Spleen (tissue), 11 donors: Measurements from ENCODE around the gene SEPSECS. TPM values are rescaled to one million over a fixed set of nuclear protein-coding genes. Genes with fewer than 3 reads are reported as not detected.
A peak's percentile ranks its signal among the peaks of the same experiment; 100 is the strongest.

ENCODE experiments used
- DNase-seq: peaks from one replicate; pipeline ENCODE4 v3.0.0-alpha.2; 2020
- H3K27ac ChIP-seq, 8 donors: fragments of 200-600 bp; sonication (generic) in 7 of 8; 1 replicate in 4 of 8; 2 replicates in 4 of 8; pipeline versions ENCODE4 v1.5.0 to v1.8.0; 2016 to 2021; ENCODE audit warnings: inconsistent platforms in 4 of 8, mild to moderate bottlenecking in 4 of 8, moderate library complexity in 1 of 8
- H3K27me3 ChIP-seq, 7 donors: fragments of 200-600 bp; sonication (generic) in 6 of 7; replicated peaks in 1 of 7; 1 replicate in 4 of 7; 2 replicates in 3 of 7; pipeline versions ENCODE4 v1.5.0 to v1.8.0; 2016 to 2021; ENCODE audit warnings: inconsistent platforms in 3 of 7, mild to moderate bottlenecking in 1 of 7
- H3K36me3 ChIP-seq, 6 donors: fragments of 200-600 bp; sonication (generic) in 5 of 6; 1 replicate in 4 of 6; 2 replicates in 2 of 6; pipeline versions ENCODE4 v1.5.0 to v1.8.0; 2016 to 2021; ENCODE audit warnings: inconsistent platforms in 2 of 6
- H3K4me1 ChIP-seq, 6 donors: fragments of 200-600 bp; sonication (generic) in 5 of 6; 1 replicate in 3 of 6; 2 replicates in 3 of 6; pipeline versions ENCODE4 v1.5.0 to v1.8.0; 2016 to 2021; ENCODE audit warnings: inconsistent platforms in 3 of 6
- H3K4me3 ChIP-seq, 8 donors: fragments of 200-600 bp; sonication (generic) in 7 of 8; 1 replicate in 4 of 8; 2 replicates in 4 of 8; pipeline versions ENCODE4 v1.5.0 to v1.8.0; 2016 to 2021; ENCODE audit warnings: inconsistent platforms in 4 of 8, mild to moderate bottlenecking in 4 of 8, moderate library complexity in 2 of 8
- H3K9me3 ChIP-seq, 8 donors: fragments of 200-600 bp; sonication (generic) in 7 of 8; 1 replicate in 4 of 8; 2 replicates in 4 of 8; pipeline versions ENCODE4 v1.5.0 to v1.8.0; 2016 to 2021; ENCODE audit warnings: inconsistent platforms in 4 of 8
- CTCF ChIP-seq, 11 experiments: fragments of 200-600 bp in 7 of 11; fragments of 450-650 bp in 4 of 11; sonication (generic) in 4 of 11; IDR thresholded peaks in 8 of 11; conservative IDR thresholded peaks in 3 of 11; 1 replicate in 7 of 11; 2 replicates in 4 of 11; pipeline versions ENCODE4 v1.4.0 to v1.8.0; 2016 to 2021; ENCODE audit warnings: antibody characterized with exemption in 11 of 11, inconsistent platforms in 4 of 11, mild to moderate bottlenecking in 1 of 11
- POLR2A ChIP-seq, 3 donors: fragments of 450-650 bp; IDR thresholded peaks; one replicate each; pipeline ENCODE4 v1.5.1; 2017; ENCODE audit warnings: antibody characterized with exemption in 3 of 3, mild to moderate bottlenecking in 1 of 3
- POLR2AphosphoS5 ChIP-seq, 3 donors: sonication (generic); formaldehyde crosslinking; IDR thresholded peaks; one replicate each; pipeline ENCODE4 v1.5.1; 2017; ENCODE audit warnings: antibody characterized with exemption in 3 of 3
- WGBS, 5 donors: extraction: QIAGEN DNeasy Blood & Tissue Kit in 3 of 5; methylation state at CpG; one replicate each; pipeline versions ENCODE4 v1.1.5 to v1.1.7; 2013 to 2018; 5-methylcytosine and 5-hydroxymethylcytosine counted together
- intact Hi-C: fragments of 100-400 bp; cut with DNase I; formaldehyde crosslinking; loops from one replicate; pipeline ENCODE4 v1.15.0; 2023; ENCODE audit warnings: low total_unique reads
- polyA plus RNA-seq, 3 donors: library from polyadenylated mRNA; stranded (reverse); fragments of 200-250 nt; gene quantifications; one replicate each; pipeline ENCODE4 v1.2.1, GENCODE V29; 2013
- total RNA-seq, 7 donors: library from RNA; depleted of rRNA in 3 of 7; stranded (reverse); fragments of >200 nt in 3 of 7; fragmentation: NEBNext Ultra II Directional in 4 of 7; extraction: Animal tissue kit (Norgen Biotek cat#: 25700) in 4 of 7; gene quantifications; one replicate each; pipeline versions ENCODE4 v1.1.0 to v1.2.1, GENCODE V29; 2016 to 2021
- donor health status: healthy with polysubstance abuse.
- donor health status: DM: no; HTN: no; CAD: no; lungs with moderate emphysema.
- donor health status: DM: no; HTN: no; CAD: no.
- donor health status: Bipolar disorder and iron deficiency.
- donor health status: healthy.
- donor health status: DM: no; HTN: no; CAD: no.
- donor health status: DM: yes; HTN: yes; CAD: no.

Gene SEPSECS
- total and polyA plus RNA-seq, 10 donors = 4.8 to 15.2 (median 11.3) TPM

- no peaks in the 10 kb centered on the region for H3K27me3 ChIP-seq
- H3K36me3 ChIP-seq = peaks cover 0 to 14% (median 0%) of the 10 kb centered on the region in 6 donors
- no peak overlapping the region for H3K4me3 ChIP-seq
- intact Hi-C loops = no loop called here
- DNase-seq = no peak
- TF ChIP-seq CTCF (IDR thresholded peaks at IDR 0.05 in 8 of 11, conservative IDR thresholded peaks at IDR 0.05 in 3 of 11) = peak in 9 of 11 experiments; percentile 10 to 73 (median 60)
- TF ChIP-seq POLR2AphosphoS5 (IDR thresholded peaks at IDR 0.05) = no peak
- TF ChIP-seq POLR2A (IDR thresholded peaks at IDR 0.05) = no peak
- peaks cover 0 to 4% (median 0%) of the 10 kb centered on the region in 6 donors for H3K4me1 ChIP-seq
- no peak overlapping the region for H3K27ac ChIP-seq
- no peaks in the 10 kb centered on the region for H3K9me3 ChIP-seq
- 56 to 69% (median 62%) methylated on average over 3 of the region's 3 CpGs for WGBS, 5 donors
Observed at GRCh38 chr4:25180524-25181131, 20.4 kb upstream of the SEPSECS start.

DNA sequence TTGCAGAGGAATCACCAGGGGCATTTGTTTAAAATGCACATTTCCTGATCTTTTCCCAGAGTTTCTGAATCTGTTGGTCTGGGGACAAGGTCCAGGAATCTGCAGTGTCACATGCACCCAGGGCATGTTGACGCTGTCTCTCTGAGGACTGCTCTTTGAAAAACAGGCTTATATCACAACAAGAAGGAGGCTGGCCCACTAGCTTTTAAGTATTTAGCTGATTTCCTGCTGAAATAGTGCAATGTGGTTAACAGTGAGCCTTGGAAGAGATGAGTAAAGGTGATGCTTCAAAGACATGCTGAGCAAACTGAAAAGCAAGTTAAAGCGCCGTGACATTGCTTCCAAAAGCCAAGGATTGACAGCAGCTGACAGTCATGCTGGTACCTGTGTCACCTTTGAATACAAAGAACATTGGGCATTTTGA lies 18.6 kb upstream of the SEPSECS start:
- 63 to 90% (median 80%) methylated on average over 3 of the region's 3 CpGs for WGBS, 5 donors
- no peak for DNase-seq
- intact Hi-C loops = loop anchor here (10.0 kb wide), 1 partner anchor 196 kb away; the partner anchor contains the start of gene ANAPC4

GRCh38 chr4:25177147-25177546 lies 16.9 kb upstream of the SEPSECS start:
- Histone ChIP-seq H3K4me1 (peaks cover 0 to 24% (median 3%) of the 10 kb centered on the region in 6 donors), H3K9me3 (no peaks in the 10 kb centered on the region), H3K27ac (no peak overlapping the region), H3K27me3 (no peaks in the 10 kb centered on the region), H3K36me3 (peaks cover 0 to 23% (median 0%) of the 10 kb centered on the region in 6 donors), H3K4me3 (no peak overlapping the region)
- intact Hi-C loops = loop anchor here (10.0 kb wide), 1 partner anchor 198 kb away; the partner anchor contains the start of gene ANAPC4
- DNase-seq = no peak
- TF ChIP-seq POLR2AphosphoS5 (IDR thresholded peaks at IDR 0.05) (no peak), CTCF (IDR thresholded peaks at IDR 0.05 in 8 of 11, conservative IDR thresholded peaks at IDR 0.05 in 3 of 11) (no peak), POLR2A (IDR thresholded peaks at IDR 0.05) (no peak)
- 57 to 88% (median 73%) methylated on average over 2 of the region's 2 CpGs for WGBS, 5 donors

More for the DNA sequence above, 18.6 kb upstream of the SEPSECS start:
- no peaks in the 10 kb centered on the region for H3K9me3 ChIP-seq
- H3K4me3 ChIP-seq = no peak overlapping the region
- TF ChIP-seq POLR2AphosphoS5 (IDR thresholded peaks at IDR 0.05) (no peak), POLR2A (IDR thresholded peaks at IDR 0.05) (no peak), CTCF (IDR thresholded peaks at IDR 0.05 in 8 of 11, conservative IDR thresholded peaks at IDR 0.05 in 3 of 11) (no peak)
- no peak overlapping the region for H3K27ac ChIP-seq
- peaks cover 0 to 21% (median 0%) of the 10 kb centered on the region in 6 donors for H3K36me3 ChIP-seq
- peaks cover 0 to 9% (median 0%) of the 10 kb centered on the region in 6 donors for H3K4me1 ChIP-seq
- no peaks in the 10 kb centered on the region for H3K27me3 ChIP-seq

DNA sequence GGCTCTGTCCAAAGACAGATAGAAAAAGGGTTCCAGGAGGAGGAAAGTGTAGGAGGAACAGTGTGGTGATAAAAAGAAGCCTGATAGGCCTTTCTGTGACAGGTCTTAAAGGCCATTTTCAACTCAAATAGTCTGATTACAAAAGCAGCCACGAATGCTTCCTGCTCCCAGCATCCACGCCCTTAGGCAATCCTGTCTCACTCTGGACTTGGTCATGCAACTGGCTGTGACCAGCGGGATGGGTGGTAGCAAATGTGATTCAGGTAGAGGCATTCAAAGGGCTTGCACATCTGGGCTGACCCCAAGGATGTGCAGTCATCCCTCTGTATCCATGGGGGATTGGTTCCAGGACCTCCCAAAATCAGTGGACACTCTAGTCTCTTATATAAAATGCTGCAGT lies 14.4 kb upstream of the SEPSECS start:
- no peaks in the 10 kb centered on the region for H3K27me3 ChIP-seq
- H3K36me3 ChIP-seq = peaks cover 0 to 41% (median 5%) of the 10 kb centered on the region in 6 donors
- DNase-seq = no peak
- TF ChIP-seq POLR2A (IDR thresholded peaks at IDR 0.05) (no peak), CTCF (IDR thresholded peaks at IDR 0.05 in 8 of 11, conservative IDR thresholded peaks at IDR 0.05 in 3 of 11) (no peak), POLR2AphosphoS5 (IDR thresholded peaks at IDR 0.05) (no peak)
- 54 to 86% (median 76%) methylated on average over 3 of the region's 3 CpGs for WGBS, 5 donors
- H3K27ac ChIP-seq = no peak overlapping the region
- no peak overlapping the region for H3K4me3 ChIP-seq
- intact Hi-C loops = loop anchor here (10.0 kb wide), 1 partner anchor 200 kb away; the partner anchor contains the start of gene ANAPC4
- no peaks in the 10 kb centered on the region for H3K9me3 ChIP-seq
- peaks cover 0 to 24% (median 3%) of the 10 kb centered on the region in 6 donors for H3K4me1 ChIP-seq
